GM12878 (cell line): Measurements from ENCODE around the gene MRTFA. TPM values are rescaled to one million over a fixed set of nuclear protein-coding genes. Genes with fewer than 3 reads are reported as not detected.

Source experiments
- ATAC-seq: fragments of 200-7000 bp; cut with Tn5 transposase; 3 replicates; pipeline ENCODE4 v1.9.1; 2020; ENCODE audit warnings: mild to moderate bottlenecking, moderate library complexity
- BruUV-seq: library from RNA; stranded (reverse); fragments of 400-500 nt; replicated peaks from 2 replicates; lab custom pipeline; 2021; lab: Mats Ljungman, UMichigan
- CTCF ChIA-PET: fragments of 300-600 bp; sonication (Branson Sonifier 250); formaldehyde crosslinking; extraction: SDS; loops from one replicate; lab custom pipeline; 2021; ENCODE audit warnings: inconsistent platforms; lab: Yijun Ruan, JAX
- POLR2A ChIA-PET: fragments of 350-600 bp; formaldehyde crosslinking; extraction: SDS; loops from one replicate; lab custom pipeline; 2021; ENCODE audit warnings: inconsistent platforms; lab: Charles Lee
- RAD21 ChIA-PET: fragments of 300-600 bp; sonication (Branson Sonifier 250); formaldehyde crosslinking; loops from one replicate; lab custom pipeline; 2023; ENCODE audit warnings: antibody characterized with exemption; ENCODE audit not compliant: unreplicated experiment; lab: Charles Lee
- SMC1A ChIA-PET: fragments of 300-600 bp; sonication (Branson Sonifier 250); formaldehyde crosslinking; loops from one replicate; lab custom pipeline; 2023; ENCODE audit not compliant: unreplicated experiment, uncharacterized antibody; lab: Charles Lee
- DNase-seq: peaks from one replicate; pipeline ENCODE4 v3.0.0-alpha.2; 2011; ENCODE audit warnings: low read depth, low spot score
- FAIRE-seq: peaks from 3 replicates; lab custom pipeline; 2011; peaks lifted over from hg19 to GRCh38; lab: Jason Lieb, UNC
- H2AFZ ChIP-seq: 2 replicates; pipeline ENCODE4 v1.6.0; 2011; ENCODE audit warnings: low read depth, low read length, control low read depth; ENCODE audit not compliant: control insufficient read depth
- H3K27ac ChIP-seq: 2 replicates; pipeline ENCODE4 v1.5.1; 2011; ENCODE audit warnings: control low read depth; ENCODE audit not compliant: control insufficient read depth, insufficient read depth
- H3K27me3 ChIP-seq, 2 experiments: replicated peaks in 1 of 2; 2 replicates each; pipeline versions ENCODE4 v1.6.0 to v1.6.1; 2011; ENCODE audit warnings: low read length in 1 of 2; ENCODE audit not compliant: control insufficient read depth in 2 of 2, insufficient read depth in 2 of 2
- H3K36me3 ChIP-seq, 2 experiments: 2 replicates each; pipeline ENCODE4 v1.5.1; 2011; ENCODE audit warnings: low read length in 1 of 2; ENCODE audit not compliant: control insufficient read depth in 2 of 2, insufficient read depth in 2 of 2
- H3K4me1 ChIP-seq: 2 replicates; pipeline ENCODE4 v1.6.1; 2011; ENCODE audit warnings: mild to moderate bottlenecking, low read length, moderate library complexity, mixed read lengths; ENCODE audit not compliant: control insufficient read depth, insufficient read depth
- H3K4me2 ChIP-seq: 2 replicates; pipeline ENCODE4 v1.6.0; 2011; ENCODE audit warnings: control low read depth; ENCODE audit not compliant: control insufficient read depth, insufficient read depth
- H3K4me3 ChIP-seq: fragments of 200-600 bp; sonication (generic); 2 replicates; pipeline ENCODE4 v1.5.1; 2016
- H3K79me2 ChIP-seq: 2 replicates; pipeline ENCODE4 v1.6.0; 2011; ENCODE audit warnings: low read length; ENCODE audit not compliant: control insufficient read depth, insufficient read depth
- H3K9ac ChIP-seq: 2 replicates; pipeline ENCODE4 v1.8.0; 2011; ENCODE audit warnings: low read length, control low read depth, mixed read lengths; ENCODE audit not compliant: control insufficient read depth, insufficient read depth
- H3K9me3 ChIP-seq: replicated peaks from 3 replicates; pipeline ENCODE4 v1.5.1; 2011; ENCODE audit warnings: mild to moderate bottlenecking, low read length; ENCODE audit not compliant: control insufficient read depth, insufficient read depth
- H4K20me1 ChIP-seq: 2 replicates; pipeline ENCODE4 v1.6.0; 2011; ENCODE audit not compliant: control insufficient read depth, insufficient read depth
- ATF7 ChIP-seq: fragments of 450-650 bp; IDR thresholded peaks from 2 replicates; pipeline ENCODE4 v1.6.1; 2016; ENCODE audit warnings: low read depth, mild to moderate bottlenecking
- HDGF ChIP-seq: fragments of 450-650 bp; IDR thresholded peaks from 2 replicates; pipeline ENCODE4 v1.6.1; 2016; ENCODE audit warnings: antibody characterized with exemption
- IKZF1 ChIP-seq: fragments of 450-650 bp; conservative IDR thresholded peaks from 2 replicates; pipeline ENCODE4 v1.6.1; 2017; ENCODE audit warnings: antibody characterized with exemption, mild to moderate bottlenecking
- LARP7 ChIP-seq: fragments of 450-650 bp; IDR thresholded peaks from 2 replicates; pipeline ENCODE4 v1.6.1; 2017; ENCODE audit warnings: mild to moderate bottlenecking
- RAD51 ChIP-seq: fragments of 450-650 bp; IDR thresholded peaks from 2 replicates; pipeline ENCODE4 v1.6.1; 2016; ENCODE audit warnings: moderate library complexity, mild to moderate bottlenecking, inconsistent platforms
- REST ChIP-seq: IDR thresholded peaks from 2 replicates; pipeline ENCODE4 v1.6.1; 2012; ENCODE audit warnings: mild to moderate bottlenecking, low read depth, low read length
- RFX5 ChIP-seq: IDR thresholded peaks from 2 replicates; pipeline ENCODE4 v1.6.1; 2011; ENCODE audit warnings: low read depth, low read length, improper control_type of control experiment
- SREBF1 ChIP-seq: IDR thresholded peaks from 2 replicates; pipeline ENCODE4 v1.6.1; 2012; ENCODE audit warnings: mild to moderate bottlenecking, low read length
- SUZ12 ChIP-seq: fragments of 200-600 bp; sonication (generic); IDR thresholded peaks from one replicate; pipeline ENCODE4 v1.6.1; 2018; ENCODE audit warnings: antibody characterized with exemption, mild to moderate bottlenecking; ENCODE audit not compliant: unreplicated experiment
- TCF3 ChIP-seq: IDR thresholded peaks from 2 replicates; pipeline ENCODE4 v1.6.1; 2012; ENCODE audit warnings: low read depth, mild to moderate bottlenecking, low read length, borderline replicate concordance; ENCODE audit not compliant: insufficient read depth
- WRNIP1 ChIP-seq: IDR thresholded peaks from 2 replicates; pipeline ENCODE4 v1.6.1; 2011; ENCODE audit warnings: low read depth, low read length, improper control_type of control experiment, borderline replicate concordance
- ZBED1 ChIP-seq: IDR thresholded peaks from 2 replicates; pipeline ENCODE4 v1.6.1; 2016; ENCODE audit warnings: borderline replicate concordance
- ZNF24 ChIP-seq: fragments of 450-650 bp; IDR thresholded peaks from 2 replicates; pipeline ENCODE4 v1.6.1; 2017; ENCODE audit warnings: antibody characterized with exemption, mild to moderate bottlenecking
- ZZZ3 ChIP-seq: IDR thresholded peaks from 2 replicates; pipeline ENCODE4 v1.6.1; 2011; ENCODE audit warnings: low read depth; ENCODE audit not compliant: control insufficient read depth, insufficient read length
- WGBS: methylation state at CpG from one replicate; pipeline ENCODE4 v1.1.6; 2016; ENCODE audit warnings: low lambda C conversion rate; ENCODE audit not compliant: insufficient replicate concordance, insufficient coverage; ENCODE audit errors: missing lambda C conversion rate; 5-methylcytosine and 5-hydroxymethylcytosine counted together
- in situ Hi-C: fragments of 300-500 bp; cut with MboI; formaldehyde crosslinking; loops from 9 replicates; pipeline ENCODE4 v1.14.3; 2018; ENCODE audit warnings: mixed read lengths
- intact Hi-C: fragments of 100-400 bp; cut with micrococcal nuclease; formaldehyde crosslinking; loops from one replicate; pipeline ENCODE4 v1.14.2; 2022; ENCODE audit not compliant: unreplicated experiment
- polyA plus RNA-seq, 11 experiments: library from polyadenylated mRNA; depleted of rRNA in 4 of 11; unstranded in 6 of 11; stranded (reverse) in 5 of 11; fragments of >200 nt; fragmentation: Nextera tagmentation in 4 of 11; fragmentation: Illumina TruSeq in 1 of 11; extraction: Ambion mirVana in 4 of 11; extraction: Trizol in 1 of 11; gene quantifications; 1 replicate in 1 of 11; 2 replicates in 10 of 11; pipeline versions ENCODE4 v1.2.1 to v1.2.3, GENCODE V29; 2011 to 2016; ENCODE audit warnings: inconsistent platforms in 2 of 11, missing spikeins in 2 of 11, low read depth in 1 of 11
- total RNA-seq, 4 experiments: library from RNA; depleted of rRNA in 3 of 4; stranded (reverse); fragments of >200 nt in 3 of 4; fragmentation: Illumina TruSeq in 1 of 4; extraction: Trizol in 1 of 4; gene quantifications; 2 replicates each; pipeline versions ENCODE4 v1.2.1 to v1.2.3, GENCODE V29; 2013 to 2021
- TF ChIP-seq, protein P1 (sequence below): IDR thresholded peaks from 2 replicates; pipeline ENCODE4 v1.6.1; 2011; ENCODE audit warnings: low read depth, low read length, improper control_type of control experiment, borderline replicate concordance

The MRTFA gene
- total and polyA plus RNA-seq, 10 of the 15 experiments (the other 5 are each of a cell fraction or from before 2014, with no cell fraction given) = 2.0 to 63.9 (median 17.9) TPM

GRCh38 chr22:40450616-40451015 is 185.9 kb downstream of the MRTFA start:
- CTCF ChIA-PET = interaction anchor here (0.8 to 3.4 kb wide), 2 partner anchors 14 to 38 kb away, joined by 3 to 14 read pairs; no protein-coding TSS in a partner anchor
- 82% methylated on average over 3 of the region's 3 CpGs for WGBS
- Histone ChIP-seq H3K36me3 (peaks cover 0 to 10% of the 10 kb centered on the region in 2 experiments; a peak in 2 of 4 replicates), H3K4me3 (no peak overlapping the region), H3K79me2 (peaks cover 60% of the 10 kb centered on the region), H3K27me3 (no peaks in the 10 kb centered on the region), H3K9me3 (no peaks in the 10 kb centered on the region; the same call in 2 of the 3 replicates), H4K20me1 (no peaks in the 10 kb centered on the region), H3K4me1 (peaks cover 3% of the 10 kb centered on the region; the same call in 1 of the 2 replicates), H3K4me2 (no peak overlapping the region), H2AFZ (no peak overlapping the region), H3K27ac (no peak overlapping the region), H3K9ac (no peak overlapping the region)
- RAD21 ChIA-PET = no interaction called here
- no peak for TF ChIP-seq IKZF1
- SMC1A ChIA-PET = interaction anchor here (0.9 kb wide), 1 partner anchor 16 kb away, joined by 4 read pairs; no protein-coding TSS in a partner anchor
- ATAC-seq (no peak), FAIRE-seq (no peak), DNase-seq (no peak)
- intact Hi-C loops (no loop called here), in situ Hi-C loops (no loop called here)
- POLR2A ChIA-PET = interaction anchor here (0.5 to 1.0 kb wide), 3 partner anchors 54 to 741 kb away, joined by 3 to 5 read pairs (median 4); no protein-coding TSS in a partner anchor
- no TSS peak for BruUV-seq

DNA sequence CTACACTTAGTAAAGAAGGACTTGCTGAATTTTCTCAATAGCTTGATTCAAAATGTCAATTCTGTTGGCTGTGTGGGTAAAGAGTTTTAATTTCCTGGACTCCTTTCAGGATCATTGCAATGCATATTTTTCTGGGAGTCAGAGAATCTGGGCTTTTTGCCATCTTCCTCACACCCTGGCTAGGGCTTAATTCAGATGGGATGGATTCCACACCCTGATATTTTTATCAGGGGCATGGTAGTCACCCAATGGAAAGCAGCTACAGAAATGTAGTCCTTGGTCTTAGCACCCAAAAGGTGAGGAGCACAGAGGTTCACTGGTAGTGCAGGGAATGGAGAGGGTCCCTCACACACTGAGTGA is 186.9 kb downstream of the MRTFA start:
- TF ChIP-seq ATF7 (no peak), LARP7 (no peak), ZBED1 (no peak), WRNIP1 (no peak), ZNF24 (no peak), RFX5 (no peak), REST (no peak), SUZ12 (no peak), HDGF (no peak), ZZZ3 (no peak), RAD51 (no peak), TCF3 (no peak), SREBF1 (no peak)
- TF ChIP-seq, protein P1, sequence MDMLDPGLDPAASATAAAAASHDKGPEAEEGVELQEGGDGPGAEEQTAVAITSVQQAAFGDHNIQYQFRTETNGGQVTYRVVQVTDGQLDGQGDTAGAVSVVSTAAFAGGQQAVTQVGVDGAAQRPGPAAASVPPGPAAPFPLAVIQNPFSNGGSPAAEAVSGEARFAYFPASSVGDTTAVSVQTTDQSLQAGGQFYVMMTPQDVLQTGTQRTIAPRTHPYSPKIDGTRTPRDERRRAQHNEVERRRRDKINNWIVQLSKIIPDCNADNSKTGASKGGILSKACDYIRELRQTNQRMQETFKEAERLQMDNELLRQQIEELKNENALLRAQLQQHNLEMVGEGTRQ = no peak
- no TSS peak for BruUV-seq
- Histone ChIP-seq H3K4me3 (no peak overlapping the region), H3K36me3 (peaks cover 0 to 9% of the 10 kb centered on the region in 2 experiments; a peak in 2 of 4 replicates), H4K20me1 (no peaks in the 10 kb centered on the region), H3K27ac (no peak overlapping the region), H3K27me3 (no peaks in the 10 kb centered on the region), H3K9me3 (no peaks in the 10 kb centered on the region; the same call in 2 of the 3 replicates), H3K4me1 (peaks cover 3% of the 10 kb centered on the region; the same call in 1 of the 2 replicates), H2AFZ (no peak overlapping the region), H3K9ac (no peak overlapping the region), H3K4me2 (no peak overlapping the region), H3K79me2 (peaks cover 54% of the 10 kb centered on the region)
- ChIA-PET CTCF (interaction anchor here (1.0 to 3.4 kb wide), 3 partner anchors 13 to 915 kb away, joined by 3 to 14 read pairs (median 3); no protein-coding TSS in a partner anchor), POLR2A (no interaction called here), SMC1A (interaction anchor here (0.8 to 0.9 kb wide), 2 partner anchors 15 to 16 kb away, joined by 3 to 4 read pairs; no protein-coding TSS in a partner anchor), RAD21 (no interaction called here)
- in situ Hi-C loops (no loop called here), intact Hi-C loops (no loop called here)
- FAIRE-seq (no peak), ATAC-seq (no peak), DNase-seq (no peak)
